Left ventricle myocardium inferior (tissue), 1 donor: ENCODE measurements around the gene PPP1R9A. TPM values are rescaled to one million over a fixed set of nuclear protein-coding genes. Genes with fewer than 3 reads are reported as not detected.

Experiments
- DNase-seq: peaks from one replicate; pipeline ENCODE4 v3.0.0-alpha.2; 2020
- H3K27ac ChIP-seq: fragments of 200-600 bp; replicated peaks from 2 replicates; pipeline ENCODE4 v1.8.0; 2021
- H3K27me3 ChIP-seq: fragments of 200-600 bp; 2 replicates; pipeline ENCODE4 v1.8.0; 2021; ENCODE audit warnings: low read depth
- H3K36me3 ChIP-seq: fragments of 200-600 bp; 2 replicates; pipeline ENCODE4 v1.8.0; 2021
- H3K4me1 ChIP-seq: fragments of 200-600 bp; 2 replicates; pipeline ENCODE4 v1.8.0; 2021
- H3K4me3 ChIP-seq: fragments of 200-600 bp; 2 replicates; pipeline ENCODE4 v1.8.0; 2021; ENCODE audit warnings: mild to moderate bottlenecking, moderate library complexity
- H3K9me3 ChIP-seq: fragments of 200-600 bp; replicated peaks from 2 replicates; pipeline ENCODE4 v1.8.0; 2021
- intact Hi-C: fragments of 100-400 bp; cut with micrococcal nuclease; formaldehyde crosslinking; loops from one replicate; pipeline ENCODE4 v1.11.0; 2022
- total RNA-seq: library from RNA; stranded (reverse); fragmentation: NEBNext Ultra II Directional; extraction: Animal tissue kit (Norgen Biotek cat#: 25700); gene quantifications from one replicate; pipeline ENCODE4 v1.2.1, GENCODE V29; 2021
- TF ChIP-seq, protein P1 (sequence below): fragments of 200-600 bp; IDR thresholded peaks from 2 replicates; pipeline ENCODE4 v1.8.0; 2021; ENCODE audit warnings: antibody characterized with exemption, mild to moderate bottlenecking, borderline replicate concordance
- donor health status: DM: no; HTN: yes; CAD: no; lungs with severe emphysema.

The PPP1R9A gene
- total RNA-seq, 1 donor from 2014 or later, result 27.6 TPM

DNA sequence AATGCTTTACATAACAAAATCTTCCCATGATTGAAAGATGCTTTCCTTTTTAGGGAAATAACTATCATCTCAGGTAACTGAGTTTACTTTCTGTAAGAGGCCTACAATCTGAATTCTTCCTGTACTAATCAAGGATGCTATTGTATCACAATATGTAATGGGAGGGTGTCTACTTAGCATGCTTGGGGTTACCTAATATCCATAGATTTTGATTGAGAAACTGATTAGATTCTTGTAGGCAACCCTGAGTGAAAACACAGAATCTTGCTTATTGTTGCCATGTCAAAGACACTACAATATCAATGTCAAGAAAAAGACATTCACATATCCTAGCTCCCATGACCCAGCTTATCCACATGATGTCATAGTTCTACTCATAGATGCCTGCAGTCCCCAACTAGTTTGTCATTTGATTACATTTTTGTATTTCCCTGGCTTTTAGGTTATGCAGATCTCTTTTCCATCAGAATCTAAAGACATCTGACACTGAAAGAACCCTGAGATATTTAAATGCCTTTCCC lies 354.6 kb downstream of the PPP1R9A start:
- Histone ChIP-seq H3K27ac (no peak overlapping the region), H3K36me3 (no peaks in the 10 kb centered on the region), H3K9me3 (no peaks in the 10 kb centered on the region), H3K27me3 (no peaks in the 10 kb centered on the region), H3K4me3 (no peak overlapping the region), H3K4me1 (no peaks in the 10 kb centered on the region)
- TF ChIP-seq, protein P1, sequence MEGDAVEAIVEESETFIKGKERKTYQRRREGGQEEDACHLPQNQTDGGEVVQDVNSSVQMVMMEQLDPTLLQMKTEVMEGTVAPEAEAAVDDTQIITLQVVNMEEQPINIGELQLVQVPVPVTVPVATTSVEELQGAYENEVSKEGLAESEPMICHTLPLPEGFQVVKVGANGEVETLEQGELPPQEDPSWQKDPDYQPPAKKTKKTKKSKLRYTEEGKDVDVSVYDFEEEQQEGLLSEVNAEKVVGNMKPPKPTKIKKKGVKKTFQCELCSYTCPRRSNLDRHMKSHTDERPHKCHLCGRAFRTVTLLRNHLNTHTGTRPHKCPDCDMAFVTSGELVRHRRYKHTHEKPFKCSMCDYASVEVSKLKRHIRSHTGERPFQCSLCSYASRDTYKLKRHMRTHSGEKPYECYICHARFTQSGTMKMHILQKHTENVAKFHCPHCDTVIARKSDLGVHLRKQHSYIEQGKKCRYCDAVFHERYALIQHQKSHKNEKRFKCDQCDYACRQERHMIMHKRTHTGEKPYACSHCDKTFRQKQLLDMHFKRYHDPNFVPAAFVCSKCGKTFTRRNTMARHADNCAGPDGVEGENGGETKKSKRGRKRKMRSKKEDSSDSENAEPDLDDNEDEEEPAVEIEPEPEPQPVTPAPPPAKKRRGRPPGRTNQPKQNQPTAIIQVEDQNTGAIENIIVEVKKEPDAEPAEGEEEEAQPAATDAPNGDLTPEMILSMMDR, result no peak
- no peak for DNase-seq
- intact Hi-C loops, result no loop called here

DNA sequence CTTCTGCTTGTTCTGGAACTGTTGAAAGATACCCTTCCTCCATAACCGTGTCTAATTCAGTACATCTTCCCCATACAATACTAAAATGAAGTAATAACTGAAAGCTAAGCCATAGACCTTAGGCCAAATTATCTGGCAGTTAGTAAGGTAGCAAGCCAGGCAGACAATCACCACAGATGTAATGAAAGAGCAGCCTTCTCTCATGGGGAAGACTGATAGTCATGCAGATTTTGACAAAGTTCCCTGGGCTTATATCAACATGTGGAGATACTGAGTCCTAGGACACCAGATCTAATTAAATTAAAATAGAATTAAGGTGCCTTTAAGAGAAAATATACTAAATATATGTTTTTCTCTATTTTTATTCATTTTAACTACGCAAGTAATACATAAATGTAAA lies 355.5 kb downstream of the PPP1R9A start:
- intact Hi-C loops, result no loop called here
- TF ChIP-seq, protein P1, result no peak

DNA sequence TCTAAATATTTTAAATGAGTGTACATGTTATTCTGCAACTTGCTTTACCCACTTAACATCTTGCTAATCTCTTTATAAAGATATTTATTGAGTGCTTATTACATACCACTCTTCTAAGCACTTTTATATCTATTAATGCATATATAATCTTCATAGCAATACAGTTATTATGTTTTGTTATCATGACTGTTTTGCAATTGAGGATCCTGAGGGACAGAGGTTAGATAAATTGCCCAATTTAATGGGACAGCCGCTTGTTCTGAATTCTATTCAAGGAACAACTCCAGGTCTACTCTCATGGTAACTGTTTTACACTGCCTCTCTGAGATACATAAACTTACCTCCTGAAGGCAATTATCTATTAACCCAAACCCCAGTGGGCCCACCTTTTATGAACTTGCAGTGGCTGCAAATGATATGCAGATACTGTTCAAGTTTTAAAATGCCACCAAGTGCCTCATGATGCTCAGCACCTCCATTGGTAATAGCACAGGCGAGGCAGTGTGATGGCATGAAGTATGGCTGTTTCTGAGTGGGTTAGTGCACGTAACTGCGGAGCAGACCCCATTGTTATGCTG lies 356.5 kb downstream of the PPP1R9A start:
- TF ChIP-seq, protein P1, result no peak
- intact Hi-C loops, result no loop called here
- no peak for DNase-seq
- no peak overlapping the region for H3K4me3 ChIP-seq
- no peak overlapping the region for H3K27ac ChIP-seq
- H3K4me1 ChIP-seq, result no peaks in the 10 kb centered on the region
- H3K36me3 ChIP-seq, result no peaks in the 10 kb centered on the region
- no peaks in the 10 kb centered on the region for H3K27me3 ChIP-seq
- H3K9me3 ChIP-seq, result no peaks in the 10 kb centered on the region

More for the DNA sequence above, 355.5 kb downstream of the PPP1R9A start:
- Histone ChIP-seq H3K27ac (no peak overlapping the region), H3K4me3 (no peak overlapping the region), H3K9me3 (no peaks in the 10 kb centered on the region), H3K36me3 (no peaks in the 10 kb centered on the region), H3K4me1 (no peaks in the 10 kb centered on the region), H3K27me3 (no peaks in the 10 kb centered on the region)
- no peak for DNase-seq

DNA sequence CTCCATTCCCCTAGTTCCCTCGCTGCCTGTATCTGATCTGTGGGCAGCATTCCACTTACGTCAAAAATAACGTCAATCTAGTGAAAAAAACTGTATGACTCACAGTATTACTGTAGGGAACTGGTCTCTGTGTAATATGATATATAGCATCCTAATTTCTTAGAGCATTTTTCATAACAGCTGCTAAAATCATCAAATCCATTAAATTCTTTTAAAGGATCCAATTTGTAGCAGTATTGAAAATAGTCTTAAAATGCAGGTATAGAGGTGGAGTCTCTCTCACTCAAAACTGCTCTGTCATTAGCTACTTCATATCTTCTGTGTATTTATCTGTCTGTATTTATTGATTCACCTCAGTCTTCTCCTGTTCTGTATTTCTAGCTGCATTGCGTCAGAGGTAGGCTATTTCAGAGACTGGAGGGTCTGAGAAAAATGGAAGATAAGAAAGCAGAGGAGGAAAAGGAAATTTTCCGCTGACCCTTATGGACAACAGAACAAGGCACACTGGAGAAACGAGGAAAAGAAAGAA lies 357.0 kb downstream of the PPP1R9A start:
- intact Hi-C loops, result no loop called here
- H3K27ac ChIP-seq, result no peak overlapping the region
- TF ChIP-seq, protein P1, result no peak
- no peaks in the 10 kb centered on the region for H3K36me3 ChIP-seq
- no peak overlapping the region for H3K4me3 ChIP-seq
- H3K27me3 ChIP-seq, result no peaks in the 10 kb centered on the region
- DNase-seq, result no peak
- H3K4me1 ChIP-seq, result no peaks in the 10 kb centered on the region
- no peaks in the 10 kb centered on the region for H3K9me3 ChIP-seq

DNA sequence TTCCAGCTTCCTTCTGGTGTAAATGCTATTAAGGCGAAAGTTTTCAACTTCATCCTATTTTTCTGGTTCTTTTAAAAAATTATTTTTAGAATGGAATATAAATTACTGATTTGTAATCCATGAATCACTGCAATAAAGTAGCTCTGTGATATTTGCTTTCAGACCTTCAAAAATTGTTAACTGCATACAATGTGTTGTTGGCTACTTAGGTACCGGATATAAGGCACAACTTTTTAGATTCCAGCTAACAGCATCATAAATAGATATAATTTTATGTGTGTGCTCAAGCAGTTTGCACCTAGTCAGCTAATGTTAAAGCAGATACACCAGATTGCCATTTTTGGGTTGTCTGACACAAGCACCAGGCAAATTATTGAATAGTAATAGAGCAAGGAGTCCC lies 358.2 kb downstream of the PPP1R9A start:
- intact Hi-C loops, result no loop called here
- Histone ChIP-seq H3K36me3 (no peaks in the 10 kb centered on the region), H3K27me3 (no peaks in the 10 kb centered on the region), H3K9me3 (no peaks in the 10 kb centered on the region), H3K4me3 (no peak overlapping the region), H3K4me1 (no peaks in the 10 kb centered on the region), H3K27ac (no peak overlapping the region)
- DNase-seq, result no peak
- TF ChIP-seq, protein P1, result no peak
